CD14-positive monocyte (primary cell): Measurements from ENCODE around the gene ZNF621. TPM values are rescaled to one million over a fixed set of nuclear protein-coding genes. Genes with fewer than 3 reads are reported as not detected.

Source experiments
- DNase-seq, 3 donors: peaks; one replicate each; pipeline ENCODE4 v3.0.0-alpha.2; 2011 to 2022
- H2AFZ ChIP-seq: 2 replicates; pipeline ENCODE4 v1.6.0; 2012; ENCODE audit warnings: mild to moderate bottlenecking, low read depth, low read length, inconsistent platforms; ENCODE audit not compliant: insufficient read depth, poor library complexity, severe bottlenecking
- H3K27ac ChIP-seq, 2 donors: 1 replicate in 1 of 2; 2 replicates in 1 of 2; pipeline ENCODE4 v1.5.1; 2012 to 2013; ENCODE audit warnings: low read length in 2 of 2, control low read depth in 1 of 2, inconsistent platforms in 1 of 2, low read depth in 1 of 2, mild to moderate bottlenecking in 1 of 2
- H3K27me3 ChIP-seq, 2 donors: one replicate each; pipeline versions ENCODE4 v1.6.0 to v1.6.1; 2011 to 2013; ENCODE audit warnings: low read length in 2 of 2; ENCODE audit not compliant: control insufficient read depth in 2 of 2, insufficient read depth in 2 of 2
- H3K36me3 ChIP-seq, 2 donors: replicated peaks in 1 of 2; 1 replicate in 1 of 2; 2 replicates in 1 of 2; pipeline versions ENCODE4 v1.5.1 to v1.6.1; 2012 to 2013; ENCODE audit warnings: low read length in 2 of 2, control low read depth in 1 of 2, inconsistent platforms in 1 of 2, mild to moderate bottlenecking in 1 of 2; ENCODE audit not compliant: insufficient read depth in 2 of 2, control insufficient read depth in 1 of 2
- H3K4me1 ChIP-seq, 2 donors: 1 replicate in 1 of 2; 2 replicates in 1 of 2; pipeline versions ENCODE4 v1.5.1 to v1.6.1; 2012 to 2013; ENCODE audit warnings: low read length in 2 of 2, control low read depth in 1 of 2, inconsistent platforms in 1 of 2, mild to moderate bottlenecking in 1 of 2, moderate library complexity in 1 of 2; ENCODE audit not compliant: insufficient read depth in 2 of 2, control insufficient read depth in 1 of 2
- H3K4me2 ChIP-seq: replicated peaks from 2 replicates; pipeline ENCODE3; 2012; ENCODE audit warnings: low read length, moderate library complexity, mild to moderate bottlenecking; ENCODE audit not compliant: poor library complexity, severe bottlenecking; ENCODE audit errors: extremely low read depth
- H3K4me3 ChIP-seq, 3 experiments: fragments of 200-600 bp in 1 of 3; sonication (generic) in 1 of 3; replicated peaks in 1 of 3; 1 replicate in 2 of 3; 2 replicates in 1 of 3; pipeline ENCODE4 v1.5.1; 2011 to 2013; ENCODE audit warnings: low read length in 3 of 3, mild to moderate bottlenecking in 3 of 3, control low read depth in 2 of 3, low read depth in 2 of 3, inconsistent platforms in 1 of 3, moderate library complexity in 1 of 3
- H3K79me2 ChIP-seq: 2 replicates; pipeline ENCODE4 v1.6.0; 2012; ENCODE audit warnings: mild to moderate bottlenecking, control low read depth, inconsistent platforms, low read length, moderate library complexity; ENCODE audit not compliant: insufficient read depth
- H3K9ac ChIP-seq: 2 replicates; pipeline ENCODE4 v1.6.0; 2017; ENCODE audit warnings: low read length, mild to moderate bottlenecking; ENCODE audit not compliant: insufficient read depth, poor library complexity, severe bottlenecking
- H3K9me3 ChIP-seq, 2 donors: replicated peaks in 1 of 2; 1 replicate in 1 of 2; 2 replicates in 1 of 2; pipeline versions ENCODE4 v1.5.1 to v1.6.1; 2012 to 2013; ENCODE audit warnings: low read length in 2 of 2, control low read depth in 1 of 2; ENCODE audit not compliant: control insufficient read depth in 1 of 2, insufficient read depth in 1 of 2
- H4K20me1 ChIP-seq: 2 replicates; pipeline ENCODE4 v1.6.0; 2012; ENCODE audit warnings: mild to moderate bottlenecking, low read length, control low read depth, moderate library complexity; ENCODE audit not compliant: insufficient read depth
- H3K27ac Mint-ChIP-seq, 7 donors: one replicate each; pipeline ENCODE4 v1.8.0; 2020; ENCODE audit warnings: mild to moderate bottlenecking in 7 of 7, mixed read lengths in 7 of 7, moderate library complexity in 6 of 7, inconsistent platforms in 2 of 7
- H3K27me3 Mint-ChIP-seq, 3 donors: one replicate each; pipeline ENCODE4 v1.8.0; 2021 to 2022; ENCODE audit warnings: low read depth in 3 of 3, mild to moderate bottlenecking in 3 of 3, mixed read lengths in 3 of 3, moderate library complexity in 3 of 3, inconsistent platforms in 1 of 3
- H3K36me3 Mint-ChIP-seq, 2 donors: one replicate each; pipeline ENCODE4 v1.8.0; 2020; ENCODE audit warnings: mixed read lengths in 2 of 2, inconsistent platforms in 1 of 2, mild to moderate bottlenecking in 1 of 2
- H3K4me1 Mint-ChIP-seq: one replicate; pipeline ENCODE4 v1.8.0; 2020; ENCODE audit warnings: mild to moderate bottlenecking, mixed read lengths
- H3K4me3 Mint-ChIP-seq, 2 donors: one replicate each; pipeline ENCODE4 v1.8.0; 2020; ENCODE audit warnings: mild to moderate bottlenecking in 2 of 2, mixed read lengths in 2 of 2, moderate library complexity in 1 of 2
- H3K9me3 Mint-ChIP-seq, 7 donors: one replicate each; pipeline ENCODE4 v1.8.0; 2020 to 2022; ENCODE audit warnings: mixed read lengths in 7 of 7, mild to moderate bottlenecking in 6 of 7, moderate library complexity in 6 of 7, inconsistent platforms in 2 of 7
- WGBS: methylation state at CpG from one replicate; pipeline ENCODE4 v1.1.5; 2013; ENCODE audit warnings: missing lambda C conversion rate; ENCODE audit not compliant: insufficient coverage; 5-methylcytosine and 5-hydroxymethylcytosine counted together
- intact Hi-C, 2 donors: fragments of 100-400 bp; cut with micrococcal nuclease; formaldehyde crosslinking; loops; one replicate each; pipeline versions ENCODE4 v1.15.0 to v1.15.1; 2023
- polyA minus RNA-seq: library from RNA; depleted of rRNA, polyadenylated mRNA; stranded (reverse); fragments of >200 nt; gene quantifications from 2 replicates; pipeline ENCODE4 v1.2.3, GENCODE V29; 2012
- polyA plus RNA-seq, 3 donors: library from polyadenylated mRNA; depleted of rRNA in 1 of 3; unstranded in 2 of 3; stranded (reverse) in 1 of 3; fragments of 300-500 nt in 2 of 3; fragments of >200 nt in 1 of 3; fragmentation: Illumina TruSeq in 2 of 3; gene quantifications; 1 replicate in 2 of 3; 2 replicates in 1 of 3; pipeline ENCODE4 v1.2.3, GENCODE V29; 2012 to 2021
- total RNA-seq, 12 experiments: library from RNA in 1 of 12; stranded (reverse) in 1 of 12; fragments of 120-200 nt in 1 of 12; gene quantifications; one replicate each; pipeline ENCODE4 v1.2.4 and lab custom pipeline; 2013 to 2026; ENCODE audit warnings: mixed read lengths in 6 of 12, inconsistent platforms in 1 of 12
- TF ChIP-seq, protein P1 (sequence below): fragments of 200-600 bp; IDR thresholded peaks from one replicate; pipeline ENCODE4 v1.8.0; 2022; ENCODE audit warnings: antibody characterized with exemption, mild to moderate bottlenecking

ZNF621 gene
- 8.0 TPM for total RNA-seq (2013)
- polyA plus RNA-seq (10 to 100 TPM in 1 of 3 donors, 1 to 10 TPM in 2; 1.1 to 12.2 (median 2.0) TPM), polyA minus RNA-seq (4.3 and 4.8 TPM in 2 replicates), total RNA-seq (lab: John Stamatoyannopoulos, UW) (9.7 to 28.2 (median 18.5) reads per million in 11 experiments)

DNA sequence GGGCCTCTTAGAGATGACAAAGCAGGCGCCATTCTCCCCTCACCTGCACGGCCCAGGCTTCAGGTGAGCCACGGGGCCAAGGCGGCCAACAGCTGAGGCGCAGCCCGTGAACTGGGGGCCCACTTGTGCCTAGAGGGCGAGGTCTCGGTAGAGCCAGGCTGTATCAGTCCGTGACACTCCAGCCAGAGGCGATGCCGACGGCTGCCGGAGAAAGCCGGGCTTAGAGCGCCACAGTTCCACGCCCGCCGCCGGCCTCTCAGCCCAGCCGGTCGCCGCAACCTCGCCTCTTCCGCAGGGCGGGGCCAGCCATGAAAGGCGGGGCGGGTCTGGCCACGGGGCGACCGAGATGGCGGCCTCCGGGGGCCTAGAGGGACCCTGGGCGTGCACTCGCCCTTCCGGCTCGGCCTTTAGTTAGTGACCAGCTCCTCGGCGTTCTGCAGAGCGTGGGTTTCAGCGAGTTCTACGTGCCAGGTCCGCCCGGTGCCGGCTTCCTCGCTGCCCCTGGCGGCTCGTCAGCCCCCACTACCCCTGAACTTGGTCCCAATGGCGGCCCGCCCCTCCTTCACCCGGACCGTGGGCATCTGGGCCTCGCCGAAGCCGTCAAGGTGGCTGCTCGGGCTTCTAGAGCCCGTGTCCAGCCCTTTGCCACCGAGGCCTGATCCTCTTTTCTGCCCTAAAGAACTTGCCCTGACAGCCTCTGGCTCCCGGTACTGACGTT is at the start of gene ZNF621:
ZNF621 (plus strand) TSS at position 393 of the 718 bp plus-strand sequence. CDS start 881 bp downstream, outside the sequence.
- Mint-ChIP-seq H3K4me3 (peak within 1 kb of the TSS; percentile 91 to 97), H3K4me1 (peaks cover 26% of the 10 kb centered on the region), H3K27me3 (peaks cover 0 to 3% (median 2%) of the 10 kb centered on the region in 3 donors), H3K27ac (peak within 1 kb of the TSS; percentile 90 to 97 (median 93)), H3K36me3 (peaks cover 31 to 32% of the 10 kb centered on the region in 2 donors), H3K9me3 (peaks cover 0 to 3% (median 0%) of the 10 kb centered on the region in 7 donors)
- Histone ChIP-seq H3K27me3 (no peaks in the 10 kb centered on the region), H3K9me3 (no peaks in the 10 kb centered on the region), H3K9ac (peak within 1 kb of the TSS; percentile 95), H3K27ac (peak within 1 kb of the TSS; percentile 52 to 96), H3K79me2 (peaks cover 24% of the 10 kb centered on the region), H3K36me3 (peaks cover 13 to 20% of the 10 kb centered on the region in 2 donors), H3K4me2 (peak within 1 kb of the TSS; percentile 91), H2AFZ (peak within 1 kb of the TSS; percentile 99), H3K4me3 (peak within 1 kb of the TSS; percentile 59 to 95 (median 92)), H4K20me1 (no peaks in the 10 kb centered on the region), H3K4me1 (peaks cover 14 to 21% of the 10 kb centered on the region in 2 donors)
- under 1% methylated on average over 56 of the region's 59 CpGs for WGBS
- intact Hi-C loops: loop anchor here in 1 of 2 donors (10.0 kb wide), 1 partner anchor 50 kb away; the partner anchor contains the start of gene ZNF619
- TF ChIP-seq, protein P1, sequence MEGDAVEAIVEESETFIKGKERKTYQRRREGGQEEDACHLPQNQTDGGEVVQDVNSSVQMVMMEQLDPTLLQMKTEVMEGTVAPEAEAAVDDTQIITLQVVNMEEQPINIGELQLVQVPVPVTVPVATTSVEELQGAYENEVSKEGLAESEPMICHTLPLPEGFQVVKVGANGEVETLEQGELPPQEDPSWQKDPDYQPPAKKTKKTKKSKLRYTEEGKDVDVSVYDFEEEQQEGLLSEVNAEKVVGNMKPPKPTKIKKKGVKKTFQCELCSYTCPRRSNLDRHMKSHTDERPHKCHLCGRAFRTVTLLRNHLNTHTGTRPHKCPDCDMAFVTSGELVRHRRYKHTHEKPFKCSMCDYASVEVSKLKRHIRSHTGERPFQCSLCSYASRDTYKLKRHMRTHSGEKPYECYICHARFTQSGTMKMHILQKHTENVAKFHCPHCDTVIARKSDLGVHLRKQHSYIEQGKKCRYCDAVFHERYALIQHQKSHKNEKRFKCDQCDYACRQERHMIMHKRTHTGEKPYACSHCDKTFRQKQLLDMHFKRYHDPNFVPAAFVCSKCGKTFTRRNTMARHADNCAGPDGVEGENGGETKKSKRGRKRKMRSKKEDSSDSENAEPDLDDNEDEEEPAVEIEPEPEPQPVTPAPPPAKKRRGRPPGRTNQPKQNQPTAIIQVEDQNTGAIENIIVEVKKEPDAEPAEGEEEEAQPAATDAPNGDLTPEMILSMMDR: no peak
- peak; percentile 72 to 82 (median 79) for DNase-seq
